Measurements from ENCODE around the gene HID1. TPM values are rescaled to one million over a fixed set of nuclear protein-coding genes. Genes with fewer than 3 reads are reported as not detected.

Gene HID1
- total RNA-seq, 1 experiment from 2014 or later: 12.7 TPM

- H2AFZ ChIP-seq (ENCODE audit: low read length): no peak overlapping the region
- H4K91ac ChIP-seq (ENCODE audit: insufficient read length, low read depth, low read length): no peak overlapping the region
- Mint-ChIP-seq H3K9me3 (peaks cover 3 to 6% of the 10 kb centered on the region in 2 experiments; a peak in 4 of 5 replicates), H3K4me1 (no peaks in the 10 kb centered on the region), H3K4me3 (no peak overlapping the region), H3K27me3 (ENCODE audit: low read depth) (no peaks in the 10 kb centered on the region), H3K27ac (peak overlapping the region in 1 of 3 experiments; percentile 67; a peak in 1 of 7 replicates), H3K36me3 (ENCODE audit: insufficient read depth in 1 of 3, low read depth in 3 of 3) (peaks cover 30 to 56% (median 48%) of the 10 kb centered on the region in 3 experiments; a peak in 6 of 7 replicates)
- H3K18ac ChIP-seq (ENCODE audit: insufficient read length, low read depth, low read length): no peak overlapping the region
- no peaks in the 10 kb centered on the region for H3K4me1 ChIP-seq (ENCODE audit: insufficient read depth, low read length)
- no peak for TF ChIP-seq CTCF (conservative IDR thresholded peaks at IDR 0.05)
- H4K8ac ChIP-seq (replicated peaks; ENCODE audit: insufficient read length, low read depth, low read length): no peak overlapping the region
- no peak overlapping the region for H3K56ac ChIP-seq (ENCODE audit: insufficient read length, low read depth, low read length)
- no peak overlapping the region for H3K9ac ChIP-seq (ENCODE audit: extremely low read depth, insufficient read length, low read length)
- WGBS (ENCODE audit: extremely low coverage, insufficient read length, low lambda C conversion rate): no CpG with 5 or more reads among the region's 19 CpGs
- H2BK120ac ChIP-seq (ENCODE audit: low read depth, low read length, poor library complexity, severe bottlenecking): no peak overlapping the region
- no peak overlapping the region for H2BK15ac ChIP-seq (ENCODE audit: low read depth, low read length)
- H3K27me3 ChIP-seq (ENCODE audit: insufficient read depth, low read length): no peaks in the 10 kb centered on the region
- no peak overlapping the region for H3K4me2 ChIP-seq (ENCODE audit: insufficient read depth, insufficient read length, low read length)
- H2BK5ac ChIP-seq (ENCODE audit: insufficient read length, low read length): no peak overlapping the region
- H3K4ac ChIP-seq (ENCODE audit: low read depth, low read length): no peak overlapping the region
- no peak overlapping the region for H3K14ac ChIP-seq (ENCODE audit: insufficient read depth, low read length)
- H2BK20ac ChIP-seq (ENCODE audit: low read depth, low read length, poor library complexity, severe bottlenecking): no peak overlapping the region
- no peaks in the 10 kb centered on the region for H3K79me1 ChIP-seq (ENCODE audit: insufficient read depth, low read depth, low read length, poor library complexity, severe bottlenecking)
- no peaks in the 10 kb centered on the region for H3K23me2 ChIP-seq (ENCODE audit: insufficient read length, low read depth, low read length, poor library complexity, severe bottlenecking)
- H4K5ac ChIP-seq (ENCODE audit: insufficient read length, low read depth, low read length): no peak overlapping the region
- H4K20me1 ChIP-seq (ENCODE audit: control insufficient read depth, insufficient read depth, insufficient read length): no peaks in the 10 kb centered on the region
- no peak for DNase-seq
- H3T11ph ChIP-seq (ENCODE audit: low read length): no peak overlapping the region
- H2BK12ac ChIP-seq (ENCODE audit: insufficient read length, low read depth, low read length): no peak overlapping the region
- no peaks in the 10 kb centered on the region for H3K9me3 ChIP-seq (ENCODE audit: control insufficient read depth, low read depth, low read length)
- H3K23ac ChIP-seq (ENCODE audit: insufficient read length, low read depth, low read length): no peak overlapping the region
- H2AK5ac ChIP-seq (ENCODE audit: insufficient read length, low read length): no peak overlapping the region
- H3K79me2 ChIP-seq (ENCODE audit: insufficient read depth, low read length): no peaks in the 10 kb centered on the region
- no peak overlapping the region for H3K27ac ChIP-seq (ENCODE audit: insufficient read length, low read depth, low read length)
Observed at GRCh38 chr17:75020331-75021110, 48.0 kb upstream of the HID1 start.

Measured in H9 (cell line).